GM10847 (cell line): ENCODE measurements around the gene ABCA6.

ENCODE experiments used
- POLR2A ChIP-seq: IDR thresholded peaks from 2 replicates; pipeline ENCODE4 v1.6.1; 2011; ENCODE audit not compliant: insufficient read length; ENCODE audit errors: extremely low read depth

ABCA6 gene, protein sequence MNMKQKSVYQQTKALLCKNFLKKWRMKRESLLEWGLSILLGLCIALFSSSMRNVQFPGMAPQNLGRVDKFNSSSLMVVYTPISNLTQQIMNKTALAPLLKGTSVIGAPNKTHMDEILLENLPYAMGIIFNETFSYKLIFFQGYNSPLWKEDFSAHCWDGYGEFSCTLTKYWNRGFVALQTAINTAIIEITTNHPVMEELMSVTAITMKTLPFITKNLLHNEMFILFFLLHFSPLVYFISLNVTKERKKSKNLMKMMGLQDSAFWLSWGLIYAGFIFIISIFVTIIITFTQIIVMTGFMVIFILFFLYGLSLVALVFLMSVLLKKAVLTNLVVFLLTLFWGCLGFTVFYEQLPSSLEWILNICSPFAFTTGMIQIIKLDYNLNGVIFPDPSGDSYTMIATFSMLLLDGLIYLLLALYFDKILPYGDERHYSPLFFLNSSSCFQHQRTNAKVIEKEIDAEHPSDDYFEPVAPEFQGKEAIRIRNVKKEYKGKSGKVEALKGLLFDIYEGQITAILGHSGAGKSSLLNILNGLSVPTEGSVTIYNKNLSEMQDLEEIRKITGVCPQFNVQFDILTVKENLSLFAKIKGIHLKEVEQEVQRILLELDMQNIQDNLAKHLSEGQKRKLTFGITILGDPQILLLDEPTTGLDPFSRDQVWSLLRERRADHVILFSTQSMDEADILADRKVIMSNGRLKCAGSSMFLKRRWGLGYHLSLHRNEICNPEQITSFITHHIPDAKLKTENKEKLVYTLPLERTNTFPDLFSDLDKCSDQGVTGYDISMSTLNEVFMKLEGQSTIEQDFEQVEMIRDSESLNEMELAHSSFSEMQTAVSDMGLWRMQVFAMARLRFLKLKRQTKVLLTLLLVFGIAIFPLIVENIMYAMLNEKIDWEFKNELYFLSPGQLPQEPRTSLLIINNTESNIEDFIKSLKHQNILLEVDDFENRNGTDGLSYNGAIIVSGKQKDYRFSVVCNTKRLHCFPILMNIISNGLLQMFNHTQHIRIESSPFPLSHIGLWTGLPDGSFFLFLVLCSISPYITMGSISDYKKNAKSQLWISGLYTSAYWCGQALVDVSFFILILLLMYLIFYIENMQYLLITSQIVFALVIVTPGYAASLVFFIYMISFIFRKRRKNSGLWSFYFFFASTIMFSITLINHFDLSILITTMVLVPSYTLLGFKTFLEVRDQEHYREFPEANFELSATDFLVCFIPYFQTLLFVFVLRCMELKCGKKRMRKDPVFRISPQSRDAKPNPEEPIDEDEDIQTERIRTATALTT (N-terminal part only)

DNA sequence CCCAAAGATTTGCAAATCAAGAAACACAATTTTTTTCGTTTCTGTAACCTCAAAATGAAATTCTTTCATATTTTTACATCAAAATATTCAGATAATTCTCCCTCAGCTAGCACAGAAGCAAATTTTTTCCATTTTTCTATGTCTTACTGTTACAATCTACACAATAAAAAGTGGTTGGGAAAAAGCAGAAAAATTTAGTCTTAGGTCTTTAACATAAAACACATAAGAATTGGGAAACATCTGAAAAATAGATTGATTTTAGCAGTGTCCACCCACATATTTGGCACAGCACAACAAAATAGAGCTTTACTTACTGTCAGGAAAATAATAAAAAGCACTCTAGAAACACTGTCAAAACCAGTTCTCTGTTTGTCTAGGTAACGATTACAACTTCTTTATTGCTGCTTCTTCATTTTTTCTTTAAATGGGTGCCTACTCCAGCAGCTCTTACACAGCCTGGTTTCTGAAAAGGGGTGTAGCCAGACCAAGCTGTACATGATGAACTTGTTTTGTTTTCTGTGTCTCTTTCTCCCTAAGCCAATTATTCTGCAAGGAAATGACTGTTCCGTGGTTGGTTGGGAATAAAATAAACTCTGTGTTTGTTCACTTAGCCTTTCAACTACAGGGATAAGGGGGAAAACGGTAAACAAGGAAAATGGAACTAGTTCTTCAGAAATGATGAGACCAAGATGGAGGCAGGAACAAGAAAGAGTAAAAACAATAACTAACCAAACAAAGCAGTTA, at the start of gene ABCA6:
ABCA6 (minus strand) TSS at position 465 of the 744 bp plus-strand sequence. CDS start 1,192 bp downstream, outside the sequence.
- no peak for TF ChIP-seq POLR2A

DNA sequence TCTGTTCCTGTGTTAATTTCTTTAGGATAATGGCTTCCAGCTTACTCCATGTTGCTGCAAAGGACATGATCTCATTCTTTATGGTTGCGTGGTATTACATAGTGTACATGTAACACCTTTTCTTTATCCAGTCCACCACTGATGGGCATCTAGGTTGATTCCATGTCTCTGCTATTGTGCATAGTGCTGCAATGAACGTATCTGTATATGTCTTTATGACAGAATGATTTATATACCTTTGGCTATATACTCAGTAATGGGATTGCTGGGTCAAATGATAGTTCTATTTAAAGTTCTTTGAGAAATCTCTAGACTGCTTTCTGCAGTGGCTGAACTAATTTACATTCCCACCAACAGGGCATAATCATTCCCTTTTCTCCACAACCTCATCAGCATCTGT, 47.1 kb upstream of the ABCA6 start:
- no peak for TF ChIP-seq POLR2A

DNA sequence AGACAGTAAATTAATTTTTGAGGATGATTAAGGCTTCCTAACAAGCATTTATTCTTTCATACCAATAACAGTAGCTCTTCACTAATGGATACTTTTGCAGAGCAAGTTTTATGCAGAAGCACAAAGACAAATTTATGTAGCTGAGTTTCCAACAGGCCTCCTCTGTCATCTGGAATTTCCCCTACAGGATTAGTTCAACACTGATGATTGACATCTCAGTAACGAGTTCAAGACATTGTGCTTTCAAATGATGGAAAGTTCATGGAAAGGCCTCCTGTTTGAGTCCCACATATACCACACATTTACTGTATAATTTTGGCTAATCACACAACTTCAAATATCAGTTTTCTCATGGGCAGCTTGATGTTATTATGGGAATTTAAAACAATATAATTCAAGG, 46.4 kb upstream of the ABCA6 start:
- TF ChIP-seq POLR2A, result no peak

DNA sequence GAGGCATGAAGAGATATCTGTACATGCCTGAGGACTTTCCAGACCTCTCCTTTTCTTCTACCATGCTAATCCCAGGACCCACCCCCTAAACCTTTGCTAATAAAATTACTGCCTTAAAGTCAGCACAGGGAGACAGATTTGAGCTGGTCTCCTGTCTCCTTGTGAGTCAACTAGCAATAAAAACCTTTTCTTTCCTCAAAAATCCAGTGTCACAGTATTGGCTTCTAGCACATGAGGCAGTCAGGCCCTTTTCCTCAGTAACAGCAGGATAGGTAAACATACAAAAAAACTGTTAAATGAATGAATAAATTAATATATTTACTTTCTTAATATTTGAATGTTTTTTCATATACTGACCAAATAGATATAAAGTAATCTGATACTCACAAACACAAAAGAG, 45.6 kb upstream of the ABCA6 start:
- no peak for TF ChIP-seq POLR2A

DNA sequence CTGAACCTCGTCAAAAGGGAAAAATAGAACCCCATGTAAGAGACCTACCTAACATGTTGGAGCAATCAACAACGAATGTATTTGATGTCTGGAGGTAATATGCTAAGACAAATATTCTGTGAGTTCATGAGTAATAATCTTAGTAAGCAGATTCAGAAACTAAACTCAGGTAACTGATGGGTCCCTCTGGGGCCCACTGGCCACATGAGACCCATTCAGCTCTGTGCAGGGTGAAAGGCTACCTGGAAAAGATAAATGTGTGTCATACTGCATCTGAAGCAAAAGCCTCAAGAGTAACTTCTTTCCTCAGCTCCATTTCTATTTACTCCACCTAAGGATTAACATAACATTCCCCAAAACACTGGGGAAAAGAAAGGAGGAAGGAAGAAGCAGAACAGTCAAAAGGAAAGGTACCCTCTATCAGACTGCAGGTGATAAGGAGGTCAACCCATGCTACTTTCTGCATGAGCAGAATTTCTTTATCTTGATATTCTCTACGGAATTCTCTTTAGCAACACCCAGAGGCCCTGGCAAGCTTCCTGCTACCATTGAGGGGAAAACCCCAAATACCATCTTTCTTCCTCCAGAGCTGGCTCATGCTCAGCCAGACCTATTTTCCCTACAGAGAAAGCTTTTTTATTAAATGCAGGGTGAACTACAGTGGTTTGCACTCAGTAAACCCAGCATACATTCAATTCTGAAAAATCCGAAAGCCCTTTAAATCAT, 37.7 kb upstream of the ABCA6 start:
- TF ChIP-seq POLR2A, result no peak

DNA sequence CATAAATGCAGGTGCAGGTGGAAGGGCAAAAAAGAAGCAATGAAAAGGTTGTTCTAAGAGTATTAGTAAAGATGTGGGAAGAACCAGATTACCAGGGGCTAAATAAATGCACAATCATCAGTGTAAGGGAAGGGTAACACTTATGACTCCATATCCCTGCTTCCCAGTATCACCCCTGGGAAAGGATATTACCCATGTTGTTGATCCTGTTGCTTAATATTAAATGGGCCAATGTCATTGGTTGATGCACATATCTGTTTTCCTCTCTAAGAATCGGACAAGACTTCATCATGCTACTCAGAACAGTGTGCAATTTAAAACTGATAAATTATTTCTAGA, 34.7 kb upstream of the ABCA6 start:
- no peak for TF ChIP-seq POLR2A

DNA sequence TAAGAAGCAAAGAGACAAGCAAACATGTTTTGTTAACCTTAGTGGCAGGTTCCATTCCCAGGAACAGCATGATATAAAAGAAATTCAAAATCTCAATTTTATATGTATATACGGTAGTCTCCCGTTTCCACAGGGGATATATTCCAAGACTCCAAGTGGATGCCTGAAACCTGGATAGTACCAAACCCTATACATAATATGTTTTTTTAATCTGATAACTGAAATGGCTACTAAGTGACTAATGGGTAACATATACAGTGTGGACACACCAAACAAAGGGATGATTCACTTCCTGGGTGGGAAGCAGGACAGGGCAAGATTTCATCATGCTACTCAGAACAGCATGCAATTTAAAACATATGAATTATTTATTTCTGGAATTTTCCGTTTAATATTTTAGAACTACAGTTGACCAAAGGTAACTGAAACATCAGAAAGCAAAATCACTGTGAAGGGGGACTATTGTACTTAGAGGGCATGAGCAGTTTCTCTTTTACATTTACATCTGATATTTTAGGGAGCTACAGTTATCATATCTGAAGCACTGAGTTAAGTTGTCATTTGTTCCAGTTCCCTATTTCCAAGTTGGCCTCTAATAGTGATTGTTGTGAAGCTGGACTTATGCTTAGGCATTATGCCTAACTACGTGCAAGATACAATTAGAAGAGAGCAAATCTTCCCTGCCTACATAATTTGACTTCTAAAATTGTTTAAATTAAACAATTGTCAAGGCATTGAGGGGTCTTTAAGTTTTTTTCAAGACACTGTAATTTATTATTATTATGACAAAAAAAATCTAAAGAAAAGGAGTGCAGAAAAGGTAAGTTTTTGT, 34.1 kb upstream of the ABCA6 start:
- TF ChIP-seq POLR2A, result no peak

DNA sequence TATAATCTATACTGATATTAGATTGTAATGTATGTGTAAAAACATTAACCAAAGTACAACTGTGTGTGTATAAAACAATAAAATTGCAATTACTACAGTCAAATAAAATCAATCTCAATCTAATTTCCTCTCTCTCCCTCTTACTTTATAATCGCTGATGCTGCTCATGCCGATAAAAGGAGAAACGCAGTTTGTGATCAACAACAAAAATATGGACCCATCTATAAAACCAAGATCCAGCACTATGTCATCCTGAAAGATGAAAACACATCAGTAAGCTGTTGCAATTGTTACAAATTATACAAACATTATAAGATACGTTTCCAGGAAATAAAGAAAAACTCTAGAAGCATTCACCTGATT, 33.5 kb upstream of the ABCA6 start:
- no peak for TF ChIP-seq POLR2A

DNA sequence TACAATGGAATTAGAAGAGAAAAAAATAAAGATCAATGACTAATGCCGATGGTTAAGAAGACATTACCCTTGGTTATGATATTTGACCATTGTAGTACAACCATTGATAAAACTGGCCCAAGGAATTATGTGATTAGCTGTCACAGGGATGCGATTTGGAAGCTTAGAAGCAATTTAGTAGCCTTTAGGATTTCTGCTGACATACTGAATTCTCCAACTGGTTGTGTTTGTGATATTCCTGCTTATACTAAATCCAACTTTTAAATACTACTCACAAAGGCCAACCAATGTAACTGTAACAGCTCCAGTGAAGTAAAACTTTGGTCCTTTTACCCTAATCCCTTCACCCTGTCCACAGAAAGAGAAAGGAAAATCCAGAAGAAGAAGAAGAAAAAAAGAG, 31.4 kb upstream of the ABCA6 start:
- no peak for TF ChIP-seq POLR2A

DNA sequence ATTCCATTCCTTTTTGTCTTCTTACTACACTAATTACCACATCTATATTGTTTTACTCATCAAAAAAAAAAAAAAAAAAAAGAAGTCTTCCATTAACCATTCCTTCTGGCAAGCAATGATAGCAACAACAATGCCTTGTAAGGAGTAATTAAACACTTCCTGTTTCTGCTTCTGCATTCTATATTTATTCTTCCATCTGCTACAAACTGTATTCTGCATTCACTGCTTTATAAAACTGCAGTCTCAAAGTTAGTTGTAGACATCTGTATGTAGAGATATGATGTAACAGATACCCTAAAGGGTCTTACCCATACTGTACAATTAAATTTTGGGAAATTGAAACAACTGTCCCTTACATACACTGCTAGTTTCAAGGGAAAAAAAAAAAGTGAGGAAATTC, 28.7 kb upstream of the ABCA6 start:
- TF ChIP-seq POLR2A, result no peak

DNA sequence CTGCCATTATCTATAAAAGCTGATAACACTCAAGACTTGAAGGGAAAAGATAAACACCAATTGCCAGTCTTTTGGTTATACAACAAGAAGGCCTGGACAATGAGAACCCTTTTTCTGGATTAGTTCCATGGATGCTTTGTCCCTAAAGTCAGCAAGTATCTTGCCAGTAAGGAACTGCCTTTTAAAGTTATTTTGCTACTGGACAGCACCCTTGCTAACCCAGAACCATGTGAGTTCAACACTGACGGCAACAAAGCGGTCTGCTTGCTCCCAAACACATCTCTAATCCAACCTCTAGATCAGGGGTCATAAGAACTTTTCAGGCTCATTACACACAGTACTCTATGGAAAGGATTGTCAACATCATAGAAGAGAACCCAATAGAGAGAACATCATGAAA, 25.3 kb upstream of the ABCA6 start:
- no peak for TF ChIP-seq POLR2A

DNA sequence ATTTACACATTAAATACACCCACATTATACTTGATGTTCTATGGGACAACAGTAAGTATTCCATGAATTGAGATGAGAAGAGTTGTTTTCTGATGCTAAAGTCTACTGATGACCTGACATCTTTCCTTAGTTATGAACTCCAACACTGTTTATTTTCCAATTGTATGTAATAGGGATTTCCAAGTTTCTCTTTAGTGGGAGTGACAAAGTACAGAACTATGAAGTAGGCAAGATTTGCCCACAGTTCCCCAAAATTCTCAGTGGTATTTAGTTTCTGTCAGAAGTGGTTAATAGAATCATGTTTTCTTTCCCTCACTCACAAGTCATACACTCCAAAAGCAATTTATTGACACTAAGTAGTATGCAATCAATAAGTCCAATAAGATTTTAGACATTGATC, 22.5 kb upstream of the ABCA6 start:
- TF ChIP-seq POLR2A, result no peak

DNA sequence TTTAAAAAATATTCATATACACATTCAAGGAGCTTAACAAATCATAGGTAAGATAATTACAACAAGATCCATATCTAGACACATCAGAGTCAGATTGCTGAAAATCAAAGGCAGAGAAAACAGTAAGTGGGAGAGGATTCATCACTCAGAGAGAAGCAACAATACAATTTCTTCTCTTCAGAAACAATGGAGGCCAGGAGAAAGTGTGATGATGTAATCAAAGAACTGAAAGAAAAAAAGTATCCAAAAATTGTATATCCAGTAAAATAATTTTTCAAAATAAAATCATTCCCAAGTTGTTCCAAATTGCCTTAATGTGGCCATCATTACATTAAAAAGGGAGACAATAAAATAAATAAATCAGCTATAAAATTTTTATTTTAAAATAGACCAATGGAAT, 17.7 kb upstream of the ABCA6 start:
- no peak for TF ChIP-seq POLR2A
